ENCODE results near the gene KLF12. TPM values are rescaled to one million over a fixed set of nuclear protein-coding genes. Genes with fewer than 3 reads are reported as not detected.

KLF12 gene
- total and polyA plus RNA-seq, 2 donors (not counting 3 experiments of a cell fraction or from before 2014, with no cell fraction given) = 16.0 to 25.9 TPM

DNA sequence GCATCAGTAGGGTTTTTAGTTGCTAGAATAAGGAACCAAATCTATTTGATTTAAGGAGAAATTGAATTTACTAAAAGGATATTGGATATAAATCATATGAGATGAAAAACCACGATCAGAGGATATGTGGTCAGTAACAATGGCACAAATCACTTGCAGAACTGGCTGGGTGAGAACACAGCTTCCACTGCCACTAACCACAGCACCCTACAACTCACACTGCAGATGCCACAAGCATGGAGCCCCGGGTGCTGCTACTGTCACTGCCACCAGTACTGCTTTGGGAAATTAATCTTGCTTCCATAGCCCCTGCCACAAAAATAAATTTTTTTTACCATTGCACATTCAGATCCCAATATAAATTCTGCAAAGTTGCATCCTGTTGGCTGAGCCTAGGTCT lies 40.6 kb upstream of the KLF12 start:
- Histone ChIP-seq H3K9me1 (replicated peaks; ENCODE audit: control insufficient read depth, extremely low read depth, insufficient read depth, low read length) (no peaks in the 10 kb centered on the region), H3K27ac (ENCODE audit: insufficient read depth, low read depth, low read length) (no peak overlapping the region), H3K9me3 (replicated peaks; ENCODE audit: control insufficient read depth, insufficient read depth, low read length) (no peaks in the 10 kb centered on the region), H2AFZ (ENCODE audit: low read depth, low read length) (no peak overlapping the region), H3K4me2 (ENCODE audit: insufficient read depth, low read length) (no peak overlapping the region), H3K4me3 (replicated peaks in 1 of 3; ENCODE audit: insufficient read depth in 1 of 3, low read depth in 1 of 3, low read length in 3 of 3) (no peak overlapping the region), H3K27me3 (ENCODE audit: control insufficient read depth in 2 of 2, insufficient read depth in 2 of 2, low read length in 2 of 2) (no peaks in the 10 kb centered on the region), H4K20me1 (replicated peaks; ENCODE audit: control insufficient read depth, extremely low read depth, insufficient read depth, low read length) (no peaks in the 10 kb centered on the region), H3K9ac (replicated peaks; ENCODE audit: extremely low read depth, insufficient read depth, low read length) (no peak overlapping the region), H3K4me1 (ENCODE audit: control insufficient read depth, extremely low read depth, insufficient read depth, low read length) (no peaks in the 10 kb centered on the region), H3K36me3 (ENCODE audit: control insufficient read depth in 2 of 2, extremely low read depth in 1 of 2, insufficient read depth in 2 of 2, low read length in 2 of 2) (no peaks in the 10 kb centered on the region), H3K79me2 (ENCODE audit: control insufficient read depth, insufficient read depth, low read length) (no peaks in the 10 kb centered on the region)
- no TSS peak for BruUV-seq (replicated peaks)
- FAIRE-seq (no peak), DNase-seq (ENCODE audit: low read depth, low spot score) (no peak)
- CTCF ChIA-PET = no interaction called here
- intact Hi-C loops (cut with micrococcal nuclease) (no loop called here), dilution Hi-C loops (cut with MboI; ENCODE audit: extremely low pct_ligation_motif_present, low sequenced_read_pairs) (no loop called here)
- TF ChIP-seq FOS (IDR thresholded peaks at IDR 0.05; ENCODE audit: borderline replicate concordance, insufficient read depth, low read length) (no peak), MYC (IDR thresholded peaks at IDR 0.05; ENCODE audit: low read depth, low read length) (no peak), JUN (IDR thresholded peaks at IDR 0.05; ENCODE audit: borderline replicate concordance, insufficient read depth, insufficient read length, low read depth) (no peak), GATA2 (IDR thresholded peaks at IDR 0.05; ENCODE audit: insufficient read depth, insufficient read length, low read depth, low read length) (no peak), EZH2 (IDR thresholded peaks at IDR 0.05; ENCODE audit: borderline replicate concordance, low read depth, low read length, severe bottlenecking) (no peak), POLR2A (IDR thresholded peaks at IDR 0.05; ENCODE audit: low read depth, low read length) (no peak), MAX (IDR thresholded peaks at IDR 0.05; ENCODE audit: insufficient read depth, insufficient read length) (no peak), POLR2AphosphoS5 (IDR thresholded peaks at IDR 0.05; ENCODE audit: insufficient read depth, low read depth, low read length) (no peak)
- TF ChIP-seq, protein P1, sequence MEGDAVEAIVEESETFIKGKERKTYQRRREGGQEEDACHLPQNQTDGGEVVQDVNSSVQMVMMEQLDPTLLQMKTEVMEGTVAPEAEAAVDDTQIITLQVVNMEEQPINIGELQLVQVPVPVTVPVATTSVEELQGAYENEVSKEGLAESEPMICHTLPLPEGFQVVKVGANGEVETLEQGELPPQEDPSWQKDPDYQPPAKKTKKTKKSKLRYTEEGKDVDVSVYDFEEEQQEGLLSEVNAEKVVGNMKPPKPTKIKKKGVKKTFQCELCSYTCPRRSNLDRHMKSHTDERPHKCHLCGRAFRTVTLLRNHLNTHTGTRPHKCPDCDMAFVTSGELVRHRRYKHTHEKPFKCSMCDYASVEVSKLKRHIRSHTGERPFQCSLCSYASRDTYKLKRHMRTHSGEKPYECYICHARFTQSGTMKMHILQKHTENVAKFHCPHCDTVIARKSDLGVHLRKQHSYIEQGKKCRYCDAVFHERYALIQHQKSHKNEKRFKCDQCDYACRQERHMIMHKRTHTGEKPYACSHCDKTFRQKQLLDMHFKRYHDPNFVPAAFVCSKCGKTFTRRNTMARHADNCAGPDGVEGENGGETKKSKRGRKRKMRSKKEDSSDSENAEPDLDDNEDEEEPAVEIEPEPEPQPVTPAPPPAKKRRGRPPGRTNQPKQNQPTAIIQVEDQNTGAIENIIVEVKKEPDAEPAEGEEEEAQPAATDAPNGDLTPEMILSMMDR (IDR thresholded peaks at IDR 0.05; ENCODE audit: extremely low read depth in 1 of 2, insufficient read depth in 1 of 2, low read depth in 1 of 2, low read length in 2 of 2) = no peak
- POLR2A ChIA-PET = no interaction called here

Data from endothelial cell of umbilical vein (primary cell).